SKM-1 treated with dmso at 0.1 percent for 144 hours (cell line): ENCODE data around the gene FCHSD1.
A peak's percentile ranks its signal among the peaks of the same experiment; 100 is the strongest.

Experiments
- DNase-seq: peaks from one replicate; lab custom pipeline; 2025; ENCODE audit not compliant: unreplicated experiment; lab: John Stamatoyannopoulos, UW

The FCHSD1 gene

DNA sequence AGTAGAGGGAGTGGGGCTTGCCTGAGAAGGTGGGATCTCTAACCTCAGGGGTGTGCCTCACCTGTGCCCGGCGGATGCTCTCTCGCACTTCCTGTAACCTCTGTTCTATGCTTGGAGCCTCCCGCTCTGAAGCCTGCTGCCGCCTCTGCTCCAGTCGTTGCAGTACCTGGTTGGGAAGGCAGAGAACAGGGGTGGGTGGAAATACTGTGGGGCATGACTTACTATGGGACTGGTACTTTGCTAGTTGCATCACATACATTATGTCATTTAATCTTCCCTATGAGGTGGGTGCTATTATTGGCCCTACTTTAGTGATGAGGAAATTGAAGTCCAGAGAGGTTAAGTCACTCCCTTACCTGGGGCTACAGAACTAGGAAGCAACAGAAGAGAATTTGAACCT is 5.2 kb downstream of the FCHSD1 start:
- no peak for DNase-seq

DNA sequence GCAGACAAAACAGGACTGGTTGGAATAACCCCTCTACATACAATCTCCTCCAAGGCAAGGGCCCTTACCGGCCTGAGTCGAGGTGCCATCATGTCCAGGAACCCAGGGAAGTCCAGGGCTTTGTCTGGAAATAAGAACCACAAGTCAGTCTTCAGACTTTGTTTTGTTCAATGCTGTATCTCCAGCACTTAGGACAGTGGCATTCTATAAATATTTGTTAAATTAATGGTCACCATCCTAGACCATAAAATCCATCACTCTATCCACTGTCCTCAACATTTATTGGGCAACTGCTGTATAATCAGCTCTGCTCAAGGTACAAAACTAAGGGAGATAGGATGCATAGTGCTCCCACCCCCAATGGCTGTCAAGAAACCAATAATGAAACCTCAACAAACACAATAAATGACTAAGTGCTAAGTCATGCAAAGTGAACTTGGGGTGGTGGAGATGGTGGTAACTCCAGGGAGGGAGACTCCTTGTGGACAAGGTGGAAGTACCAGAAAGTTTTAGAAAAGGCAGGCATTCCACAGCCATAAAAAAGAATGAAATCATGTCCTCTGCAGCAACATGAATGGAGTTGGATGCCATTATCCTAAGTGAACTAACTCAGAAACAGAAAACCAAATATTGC is 9.5 kb downstream of the FCHSD1 start:
- DNase-seq = no peak

DNA sequence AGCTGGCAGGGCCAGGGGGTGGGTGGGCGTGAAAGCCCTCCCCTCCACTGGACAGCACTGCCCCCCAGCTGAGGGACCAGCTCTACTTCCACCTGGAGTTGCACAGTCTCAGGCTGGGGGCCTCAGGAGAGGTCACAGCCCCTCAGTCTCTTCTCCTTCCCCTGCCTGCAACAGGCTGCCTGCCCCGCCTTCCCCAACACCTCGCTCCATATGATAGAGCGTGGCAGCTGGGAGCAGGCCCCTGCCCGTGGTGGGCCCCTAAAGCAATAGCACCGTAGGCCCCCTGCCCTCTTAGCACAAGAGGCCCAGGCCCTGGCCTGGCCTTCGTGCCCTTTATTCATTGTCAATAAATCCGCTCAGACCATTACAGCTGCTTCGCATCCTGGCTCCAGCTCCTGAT is 10.5 kb downstream of the FCHSD1 start:
- DNase-seq = no peak

DNA sequence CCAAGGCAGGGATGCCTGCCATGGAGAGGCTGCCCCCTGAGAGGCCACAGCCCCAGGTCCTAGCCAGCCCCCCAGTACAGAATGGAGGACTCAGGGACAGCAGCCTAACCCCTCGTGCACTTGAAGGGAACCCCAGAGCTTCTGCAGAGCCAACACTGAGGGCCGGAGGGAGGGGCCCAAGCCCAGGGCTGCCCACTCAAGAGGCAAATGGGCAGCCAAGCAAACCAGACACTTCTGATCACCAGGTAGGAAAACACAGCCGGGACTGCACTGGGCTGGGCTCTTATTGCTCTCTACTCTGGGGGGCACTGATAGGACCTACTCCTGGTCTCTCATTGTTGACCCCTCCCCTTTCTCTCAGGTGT is 11.2 kb downstream of the FCHSD1 start:
- no peak for DNase-seq

DNA sequence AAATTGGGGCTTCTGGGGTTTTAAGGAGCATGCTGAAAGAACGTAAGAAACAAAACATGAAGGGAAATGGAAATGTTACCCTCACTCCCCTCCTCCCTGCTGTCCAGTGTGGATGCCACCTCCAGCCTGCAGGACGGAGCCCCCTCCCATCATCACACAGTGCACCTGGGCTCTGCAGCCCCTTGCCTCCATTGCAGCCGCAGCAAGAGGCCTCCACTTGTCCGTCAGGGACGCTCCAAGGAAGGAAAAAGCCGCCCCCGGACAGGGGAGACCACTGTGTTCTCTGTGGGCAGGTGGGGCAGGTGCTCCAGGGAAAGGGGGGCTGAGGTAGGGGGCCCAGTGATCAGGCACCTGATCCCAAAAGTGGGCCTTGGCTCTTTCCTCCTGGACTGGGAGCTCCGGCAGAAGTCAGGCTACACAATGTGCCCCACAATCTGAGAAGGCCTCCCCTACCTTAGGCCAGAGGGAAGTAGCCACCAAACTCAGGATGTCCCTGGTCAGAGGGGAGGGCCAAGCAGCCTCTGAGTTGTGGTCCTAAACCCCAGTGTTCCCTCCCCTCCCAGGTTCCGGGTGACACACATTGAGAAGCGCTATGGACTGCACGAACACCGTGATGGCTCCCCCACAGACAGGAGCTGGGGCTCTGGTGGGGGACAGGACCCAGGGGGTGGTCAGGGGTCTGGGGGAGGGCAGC is 11.7 kb downstream of the FCHSD1 start:
- no peak for DNase-seq

DNA sequence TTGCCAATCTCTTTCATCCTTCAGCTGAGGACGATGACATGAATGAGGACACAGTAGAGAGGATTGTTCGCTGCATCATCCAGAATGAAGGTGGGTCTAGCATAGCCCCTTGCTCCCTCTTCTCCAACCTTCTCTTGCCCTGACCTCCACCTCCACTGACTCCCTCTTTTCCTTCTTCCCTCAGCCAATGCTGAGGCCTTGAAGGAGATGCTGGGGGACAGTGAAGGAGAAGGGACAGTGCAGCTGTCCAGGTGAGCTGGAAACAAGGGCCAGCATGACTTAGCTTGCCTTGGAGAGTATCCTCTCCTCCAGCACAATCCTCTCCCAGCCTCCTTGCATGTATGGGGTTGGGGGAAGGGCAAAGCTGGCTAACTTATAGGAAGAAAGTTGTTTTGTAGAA is 12.4 kb downstream of the FCHSD1 start:
- DNase-seq = no peak

DNA sequence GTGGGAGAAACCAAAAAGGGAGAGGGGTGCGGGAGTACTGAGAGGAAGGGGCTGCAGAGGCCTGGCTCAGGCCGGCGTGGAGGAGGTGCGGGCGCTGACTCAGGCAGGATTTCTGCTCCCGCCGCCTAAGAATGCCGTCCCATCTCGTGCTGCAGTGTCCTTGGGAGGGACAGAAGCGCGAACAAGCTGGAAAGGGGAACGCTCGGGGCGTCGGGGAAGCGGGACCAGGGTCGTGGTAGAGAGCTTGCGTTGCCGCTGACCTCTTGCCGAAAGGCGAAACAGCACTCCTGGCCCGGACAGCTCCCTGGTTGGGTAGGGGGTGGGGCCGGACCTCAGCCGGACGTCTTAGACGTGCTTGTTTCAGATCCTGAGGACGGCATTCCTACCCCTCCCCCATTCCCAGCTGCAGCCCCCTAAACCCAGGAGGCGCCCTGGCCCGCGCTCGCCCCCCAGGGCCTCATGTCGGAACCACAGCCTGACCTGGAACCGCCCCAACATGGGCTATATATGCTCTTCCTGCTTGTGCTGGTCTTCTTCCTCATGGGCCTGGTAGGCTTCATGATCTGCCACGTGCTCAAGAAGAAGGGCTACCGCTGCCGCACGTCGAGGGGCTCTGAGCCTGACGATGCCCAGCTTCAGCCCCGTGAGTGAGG is 13.3 kb downstream of the FCHSD1 start:
- peak; percentile 43 for DNase-seq

DNA sequence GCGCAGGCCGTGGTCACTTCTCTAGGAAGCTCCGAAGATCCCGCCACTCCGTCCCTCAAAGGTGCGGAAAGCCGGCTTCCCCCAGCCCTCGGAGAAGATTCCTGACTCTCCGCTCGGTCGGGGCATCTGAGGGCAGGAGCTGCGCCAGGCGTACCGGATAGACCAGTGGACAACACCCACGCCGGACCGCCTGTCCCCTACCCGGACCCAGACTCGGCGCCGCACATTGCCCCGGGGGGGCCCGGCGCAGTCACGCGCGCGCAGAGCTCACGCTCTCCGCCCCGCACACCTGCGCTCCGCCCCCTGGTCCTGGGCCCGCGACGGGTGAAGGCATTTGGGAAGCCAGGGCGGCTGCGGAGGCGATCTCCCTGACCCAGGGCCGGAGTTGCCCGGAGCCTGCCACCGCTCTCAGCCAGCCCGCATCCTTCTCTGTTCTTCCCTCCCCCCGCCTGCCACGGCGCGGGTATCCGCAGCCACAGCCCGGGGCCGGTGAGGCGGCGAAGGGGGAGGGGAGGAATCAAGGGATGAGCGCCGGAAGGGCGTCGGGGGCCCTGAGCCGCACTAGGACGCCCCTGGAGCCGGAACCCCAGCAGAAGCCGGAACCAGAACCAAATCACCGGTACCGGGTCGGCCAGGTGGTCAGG is 14.0 kb downstream of the FCHSD1 start:
- no peak for DNase-seq

DNA sequence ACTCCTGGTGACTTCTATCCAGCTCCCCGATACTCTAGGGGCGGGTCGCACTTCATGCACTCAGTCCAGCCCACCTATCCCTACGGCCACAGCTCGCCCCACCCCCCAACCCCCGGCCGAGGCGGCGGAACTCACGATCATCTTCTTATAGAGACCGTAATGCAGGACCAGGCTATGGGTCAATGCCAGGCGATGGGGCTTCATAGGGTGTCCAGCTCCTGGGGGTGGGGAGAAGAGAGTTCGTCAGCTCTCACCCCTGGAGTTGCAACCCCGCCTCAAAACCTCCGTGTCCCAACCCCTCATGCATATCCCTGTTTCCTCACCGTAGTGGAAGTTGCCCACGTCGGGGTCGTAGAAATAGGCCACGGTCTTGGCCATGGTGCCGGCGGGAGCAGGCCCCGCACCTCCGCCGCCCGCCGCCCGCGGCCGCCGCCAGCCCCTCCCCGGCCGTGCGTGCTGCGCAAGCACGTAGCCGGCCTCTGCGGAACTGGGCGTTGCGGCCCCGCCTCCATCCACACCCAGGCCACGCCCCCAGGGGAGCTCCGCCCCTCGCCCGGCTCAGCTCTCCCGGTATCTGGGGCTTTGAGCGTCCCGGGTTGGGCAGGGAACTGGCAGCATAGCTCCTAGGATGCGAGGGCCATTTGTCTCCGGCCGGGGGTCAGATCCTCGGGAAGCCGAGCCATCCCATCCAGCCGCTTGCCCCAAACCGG is 14.7 kb downstream of the FCHSD1 start, which contains the start of the genes HDAC3 and RELL2:
Gene HDAC3 (minus strand): TSS at position 437 of the 710 bp plus-strand sequence. CDS start 59 bp downstream, at position 378.
Gene RELL2 (plus strand): TSS at position 585 of the 710 bp plus-strand sequence. CDS start 1,229 bp downstream, outside the sequence.
- peak; percentile 74 for DNase-seq

DNA sequence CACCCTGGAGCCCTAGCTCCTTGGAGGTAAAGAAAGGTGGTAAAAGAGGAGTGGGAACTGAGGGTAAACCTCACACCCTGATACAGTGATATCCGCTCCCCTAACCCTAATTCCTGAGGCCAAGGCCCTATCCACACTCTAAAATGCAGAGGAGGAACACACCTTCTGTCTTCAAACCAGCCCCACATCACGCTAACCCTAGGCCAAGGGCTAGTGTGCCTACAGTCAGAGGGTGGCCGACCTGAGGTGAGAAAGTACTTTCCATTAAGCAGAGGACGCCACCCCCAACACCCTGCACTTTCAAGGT is 15.2 kb downstream of the FCHSD1 start:
- no peak for DNase-seq

DNA sequence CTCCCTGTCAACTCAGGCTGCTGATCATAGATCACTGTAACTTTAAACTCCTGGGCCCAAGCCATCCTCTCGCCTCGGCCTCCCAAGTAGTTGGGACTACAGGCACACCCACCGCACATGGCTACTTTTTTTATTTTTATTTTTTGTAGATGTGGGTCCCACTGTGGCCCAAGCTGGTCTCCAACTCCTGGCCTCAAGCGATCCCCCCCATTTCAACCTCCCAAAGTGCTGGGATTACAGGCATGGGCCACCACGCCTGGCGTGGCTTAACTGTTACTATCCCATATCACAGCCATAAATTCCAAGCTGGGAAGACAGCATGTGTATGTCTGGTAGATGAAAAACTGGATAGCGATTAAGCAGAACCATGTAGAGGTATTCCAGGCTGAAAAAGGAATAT is 15.6 kb downstream of the FCHSD1 start:
- no peak for DNase-seq

DNA sequence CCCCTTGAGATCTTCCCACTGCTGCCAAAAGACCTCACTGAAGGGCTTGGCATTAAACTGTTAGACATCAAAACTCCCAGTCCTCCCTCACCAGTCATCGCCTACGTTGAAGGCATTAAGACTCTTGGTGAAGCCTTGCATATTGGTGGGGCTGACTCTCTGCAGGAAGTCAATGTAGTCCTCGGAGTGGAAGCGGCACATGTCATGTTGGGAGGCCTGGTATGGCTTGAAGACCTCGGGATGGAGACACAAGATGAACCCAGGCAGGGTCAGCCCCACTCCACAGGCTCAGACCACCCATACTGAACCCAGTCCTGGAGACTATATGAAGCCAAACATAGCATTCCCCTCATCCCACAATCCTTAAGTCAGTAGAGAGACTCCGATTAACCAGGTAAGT is 16.5 kb downstream of the FCHSD1 start:
- no peak for DNase-seq

DNA sequence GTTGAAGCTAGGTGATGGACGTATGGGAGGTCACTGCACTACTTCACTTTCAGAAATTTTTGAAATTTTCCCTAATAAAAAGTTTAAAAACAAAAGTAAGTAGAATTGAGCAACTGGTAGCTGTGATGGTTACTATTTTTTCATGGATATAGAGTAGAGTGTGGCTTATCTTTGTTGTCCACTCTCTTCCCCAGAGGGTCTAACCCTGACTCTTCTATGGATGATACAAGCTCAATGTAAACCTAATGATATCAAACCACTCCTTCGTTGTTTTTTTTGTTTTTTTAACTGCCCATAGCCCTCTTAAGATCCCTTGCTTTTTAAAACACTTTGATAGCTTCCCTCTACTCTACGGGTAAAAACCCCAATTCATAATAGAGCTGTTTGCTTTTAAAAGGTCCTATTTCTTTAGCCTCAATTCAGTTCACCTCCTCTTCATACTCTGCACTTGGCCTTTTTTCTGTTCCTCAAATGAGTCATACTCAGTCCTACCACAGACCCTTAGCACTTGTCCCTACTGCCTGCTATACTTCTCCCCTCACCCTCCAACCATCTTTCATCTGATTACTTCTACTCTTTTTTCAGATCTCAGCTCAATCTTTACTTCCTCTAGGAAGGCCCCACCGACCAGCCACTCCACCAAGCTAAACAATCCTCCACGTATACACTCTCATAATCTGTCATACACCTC is 17.2 kb downstream of the FCHSD1 start:
- DNase-seq = peak; percentile 26

DNA sequence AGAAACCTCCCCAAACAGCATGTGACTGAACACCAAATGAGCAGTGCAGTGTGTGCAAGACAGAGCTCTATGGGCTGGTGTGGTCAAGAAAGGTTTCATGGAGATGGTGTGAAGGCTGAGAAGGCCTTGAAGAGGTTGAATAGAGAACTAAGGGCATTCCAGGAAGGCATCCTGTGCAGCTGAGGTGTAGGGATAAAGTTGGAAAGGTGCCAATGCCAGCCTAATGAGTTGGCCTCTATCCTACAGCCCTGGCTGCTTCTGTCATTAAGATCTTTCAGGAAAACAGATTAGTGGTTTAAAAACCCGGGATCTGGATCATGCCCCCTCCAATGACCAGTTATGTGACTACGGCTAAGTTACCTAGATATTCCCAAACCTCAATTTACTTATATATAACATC is 18.6 kb downstream of the FCHSD1 start:
- no peak for DNase-seq

DNA sequence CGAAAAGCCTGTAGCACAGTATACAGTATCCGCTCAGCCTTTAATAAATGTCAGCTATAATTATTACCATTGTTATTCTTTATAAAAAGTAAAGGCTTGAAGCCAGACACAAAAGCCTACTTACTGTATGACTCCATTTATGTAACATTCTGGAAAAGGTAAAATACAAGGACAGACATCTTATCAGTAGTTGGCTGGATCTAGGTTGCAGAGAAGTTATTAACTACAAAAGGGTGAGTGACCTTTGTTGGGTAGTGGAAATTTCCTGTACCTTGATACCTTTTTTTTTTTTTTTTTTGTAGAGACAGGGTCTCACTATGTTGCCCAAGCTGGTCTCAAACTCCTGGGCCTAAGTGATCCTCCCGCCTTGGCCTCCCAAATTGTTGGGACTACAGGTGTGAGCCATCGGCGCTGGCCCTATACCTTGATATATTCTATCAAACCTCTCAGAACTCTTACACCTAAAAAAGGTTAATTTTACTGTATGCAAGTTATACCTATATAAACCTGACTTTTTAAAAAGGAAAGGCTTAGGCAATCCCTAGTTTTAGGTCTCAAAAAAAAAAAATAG is 20.6 kb downstream of the FCHSD1 start:
- DNase-seq = no peak

DNA sequence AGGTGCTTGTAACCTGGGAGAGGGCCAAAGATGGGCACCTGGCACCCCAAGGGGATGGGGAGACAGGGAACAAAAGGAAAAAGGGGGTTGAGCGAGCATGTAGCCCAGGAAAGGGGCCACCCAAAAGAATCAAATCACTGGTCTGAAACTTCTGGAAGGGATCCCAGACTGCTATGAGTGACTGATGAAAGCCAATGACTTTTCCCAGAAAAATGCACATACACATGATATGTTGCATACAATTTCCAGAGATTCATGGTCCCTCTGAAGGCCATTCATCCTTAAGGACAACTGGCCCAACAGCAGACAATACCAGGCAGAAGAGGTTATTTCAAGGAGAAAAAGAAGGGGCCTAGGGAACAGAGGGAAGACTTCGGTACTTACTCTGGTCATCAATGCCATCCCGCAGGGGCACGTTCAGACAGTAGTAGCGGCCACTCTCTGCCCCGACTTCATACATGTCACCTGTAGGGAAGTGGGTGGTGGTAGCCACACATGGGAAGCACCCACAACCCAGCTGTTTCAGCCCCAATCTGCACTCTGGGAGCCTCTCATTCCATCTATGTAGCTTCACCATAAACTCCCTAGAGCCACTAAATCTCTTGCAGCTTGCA is 22.9 kb downstream of the FCHSD1 start:
- DNase-seq = no peak

DNA sequence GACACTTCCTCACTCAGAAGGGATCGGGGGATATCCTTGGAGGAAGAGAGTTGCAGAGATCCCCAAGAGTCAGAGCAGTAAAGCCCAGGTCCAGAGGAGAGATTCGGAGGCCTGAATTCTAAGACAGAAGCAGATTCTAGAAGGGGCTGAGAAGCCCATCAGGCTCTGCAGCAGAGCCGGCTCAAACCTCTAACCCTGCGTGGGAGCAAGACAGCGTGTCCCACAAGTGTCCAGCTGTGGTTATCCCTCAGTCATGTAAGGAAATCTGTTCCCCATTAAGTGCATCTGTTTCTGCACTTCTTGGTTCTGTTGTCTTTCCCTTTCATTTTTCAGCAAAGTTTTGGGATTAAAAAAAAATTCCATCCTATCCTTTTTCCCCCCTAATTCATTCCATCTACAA is 27.6 kb downstream of the FCHSD1 start:
- DNase-seq = no peak

DNA sequence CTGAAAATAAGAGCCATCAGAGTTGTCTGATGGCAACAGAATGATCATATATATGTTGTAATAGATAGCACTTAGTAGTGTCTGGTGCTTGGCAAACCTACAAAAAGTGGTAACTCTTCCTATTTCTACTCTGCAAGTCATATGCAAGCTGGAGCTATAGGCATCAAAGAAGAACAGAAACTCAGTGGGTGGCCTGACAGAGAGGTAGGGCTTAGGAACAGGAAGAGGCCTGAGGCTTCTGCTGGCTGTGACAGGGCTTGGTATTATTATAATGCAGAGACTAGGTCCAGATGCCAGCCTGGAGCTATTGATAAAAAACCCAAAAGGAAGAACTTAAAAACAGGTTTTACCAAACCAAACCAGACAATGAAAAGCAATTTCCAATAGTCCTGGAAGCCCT is 28.0 kb downstream of the FCHSD1 start:
- peak; percentile 30 for DNase-seq

DNA sequence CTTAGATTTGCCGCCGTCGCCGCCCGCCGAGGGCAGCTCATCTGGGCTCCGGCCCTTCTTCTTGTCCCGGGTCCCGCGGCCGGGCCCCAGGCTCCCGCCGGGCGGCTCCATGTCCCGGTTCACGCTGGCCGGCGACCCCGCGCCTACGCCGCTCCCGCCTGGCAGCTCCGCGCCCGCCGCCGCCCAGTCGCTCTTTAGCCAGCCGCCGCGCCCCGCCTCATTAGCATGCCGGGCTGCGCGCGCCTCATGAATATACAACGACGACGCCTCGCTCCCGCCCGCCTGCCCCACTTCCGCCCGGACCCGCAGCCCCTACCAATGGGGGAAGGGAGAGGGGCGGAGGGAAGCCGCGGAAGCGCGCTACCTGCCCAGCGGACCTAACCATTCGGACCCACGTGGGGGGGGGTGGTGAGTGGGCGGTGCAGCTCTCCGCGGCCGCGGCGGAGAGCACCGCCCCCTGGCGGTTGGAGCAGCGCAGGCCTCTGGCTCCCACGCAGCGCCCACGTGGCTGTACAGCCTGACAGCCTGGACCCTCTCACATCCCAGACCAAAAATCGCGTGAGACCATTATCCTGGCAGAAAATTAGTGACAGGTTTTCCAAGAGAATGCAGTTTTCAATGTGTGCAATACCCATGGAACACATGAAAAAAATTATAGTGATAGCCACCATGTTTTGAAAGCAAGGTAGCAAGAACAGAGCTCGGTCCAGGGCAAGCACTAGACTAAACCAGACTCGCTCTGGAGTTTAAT is 32.2 kb downstream of the FCHSD1 start, which contains the start of gene DIAPH1:
Gene DIAPH1 (minus strand): TSS at position 197 of the 751 bp plus-strand sequence. CDS start 86 bp downstream, at position 111.
- DNase-seq = peak; percentile 95
